ENCODE results near the gene CYP3A5. TPM values are rescaled to one million over a fixed set of nuclear protein-coding genes. Genes with fewer than 3 reads are reported as not detected.
"Not testable (repeated sequence)": the region's sequence is repeated elsewhere in the genome, so short reads cannot be mapped to it uniquely, and the experiment has no call there.

CYP3A5 gene
- total RNA-seq, 1 experiment from 2014 or later = 2.0 TPM

GRCh38 chr7:99699946-99700345, 20.1 kb upstream of the CYP3A5 start:
- TSS peak; percentile 79 for BruUV-seq (replicated peaks)
- no peaks in the 10 kb centered on the region; the same call in 1 of the 2 replicates for H3K9me2 ChIP-seq (ENCODE audit: insufficient read depth)
- no peaks in the 10 kb centered on the region for H4K20me1 ChIP-seq (ENCODE audit: insufficient read depth)
- no peaks in the 10 kb centered on the region for H3K36me3 ChIP-seq (ENCODE audit: low read depth)
- intact Hi-C loops (cut with micrococcal nuclease; ENCODE audit: unreplicated experiment) = no loop called here
- TF ChIP-seq CTCF (conservative IDR thresholded peaks at IDR 0.05) (no peak), EZH2 (IDR thresholded peaks at IDR 0.05; ENCODE audit: low read depth) (no peak)
- DNase-seq = no peak
- no peak overlapping the region for H3K4me3 ChIP-seq
- no peaks in the 10 kb centered on the region for H3K27me3 ChIP-seq (ENCODE audit: insufficient read depth, low read depth)
- peak overlapping the region; percentile 78 for H3K27ac ChIP-seq
- peaks cover 6% of the 10 kb centered on the region for H3F3A ChIP-seq (ENCODE audit: insufficient read depth, low read depth)
- H3K9me3 ChIP-seq (ENCODE audit: insufficient read depth, low read depth) = no peaks in the 10 kb centered on the region
- peaks cover 28% of the 10 kb centered on the region for H3K4me1 ChIP-seq (replicated peaks; ENCODE audit: insufficient read depth)
- POLR2A ChIA-PET (ENCODE audit: unreplicated experiment) = no interaction called here
- no peak overlapping the region for H2AFZ ChIP-seq
- CTCF ChIA-PET = no interaction called here
- no peaks in the 10 kb centered on the region for H3K79me2 ChIP-seq (ENCODE audit: low read depth)
- H3K4me2 ChIP-seq = peak overlapping the region; percentile 65

- H3K79me2 ChIP-seq (ENCODE audit: low read depth); H3K9me3 ChIP-seq (ENCODE audit: insufficient read depth, low read depth); CTCF ChIA-PET; H3K9me2 ChIP-seq (ENCODE audit: insufficient read depth); H3F3A ChIP-seq (ENCODE audit: insufficient read depth, low read depth); H3K36me3 ChIP-seq (ENCODE audit: low read depth); intact Hi-C loops (cut with micrococcal nuclease; ENCODE audit: unreplicated experiment); H3K27me3 ChIP-seq (ENCODE audit: insufficient read depth, low read depth); H4K20me1 ChIP-seq (ENCODE audit: insufficient read depth): not testable (repeated sequence)
- peak overlapping the region; percentile 65 for H3K4me2 ChIP-seq
- H2AFZ ChIP-seq = 0 out of 2 replicates have a peak overlapping the region, but pooled peaks have one; percentile 17
- peak overlapping the region; percentile 21; the same call in 1 of the 2 replicates for H3K4me3 ChIP-seq
- DNase-seq = peak; percentile 49 to 78
- H3K27ac ChIP-seq = peak overlapping the region; percentile 78
- TSS peak; percentile 90 for BruUV-seq (replicated peaks)
- H3K4me1 ChIP-seq (replicated peaks; ENCODE audit: insufficient read depth) = peaks cover 36% of the 10 kb centered on the region
- POLR2A ChIA-PET (ENCODE audit: unreplicated experiment) = interaction anchor here (0.6 kb wide), 1 partner anchor 125 kb away, joined by 4 read pairs; no protein-coding TSS in a partner anchor
These were observed 19.3 kb upstream of the CYP3A5 start for GRCh38 chr7:99698867-99699730.

- no peak for TF ChIP-seq CTCF (conservative IDR thresholded peaks at IDR 0.05)
- no peak for TF ChIP-seq EZH2 (IDR thresholded peaks at IDR 0.05; ENCODE audit: low read depth)
- intact Hi-C loops (cut with micrococcal nuclease; ENCODE audit: unreplicated experiment) = no loop called here
- Histone ChIP-seq H3K79me2 (ENCODE audit: low read depth) (no peaks in the 10 kb centered on the region), H3K4me3 (no peak overlapping the region), H4K20me1 (ENCODE audit: insufficient read depth) (no peaks in the 10 kb centered on the region), H2AFZ (no peak overlapping the region), H3F3A (ENCODE audit: insufficient read depth, low read depth) (peaks cover 10% of the 10 kb centered on the region), H3K9me2 (ENCODE audit: insufficient read depth) (no peaks in the 10 kb centered on the region), H3K27me3 (ENCODE audit: insufficient read depth, low read depth) (no peaks in the 10 kb centered on the region), H3K4me2 (no peak overlapping the region), H3K27ac (no peak overlapping the region), H3K4me1 (replicated peaks; ENCODE audit: insufficient read depth) (peaks cover 43% of the 10 kb centered on the region), H3K36me3 (ENCODE audit: low read depth) (no peaks in the 10 kb centered on the region), H3K9me3 (ENCODE audit: insufficient read depth, low read depth) (no peaks in the 10 kb centered on the region)
- ChIA-PET POLR2A (ENCODE audit: unreplicated experiment) (interaction anchor here (0.6 to 0.7 kb wide), 2 partner anchors 15 to 190 kb away, joined by 4 to 5 read pairs; partner anchors contain the start of gene CYP3A5), CTCF (no interaction called here)
- BruUV-seq (replicated peaks) = no TSS peak
- no peak for DNase-seq
These were observed 15.1 kb upstream of the CYP3A5 start for GRCh38 chr7:99694912-99695304.
